Peyer's patch (tissue), 4 donors: ENCODE results near the gene GTF2H2C. TPM values are rescaled to one million over a fixed set of nuclear protein-coding genes. Genes with fewer than 3 reads are reported as not detected.
"Not testable (repeated sequence)": the region's sequence is repeated elsewhere in the genome, so short reads cannot be mapped to it uniquely, and the experiment has no call there.

Experiments
- DNase-seq, 3 donors: peaks; one replicate each; pipeline ENCODE4 v3.0.0-alpha.2; 2017 to 2019
- H3K27ac ChIP-seq, 4 donors: fragments of 200-600 bp; sonication (generic); one replicate each; pipeline ENCODE4 v1.5.1; 2016 to 2019
- H3K27me3 ChIP-seq, 2 donors: fragments of 200-600 bp; sonication (generic); one replicate each; pipeline ENCODE4 v1.5.1; 2019
- H3K36me3 ChIP-seq, 3 donors: fragments of 200-600 bp; sonication (generic); one replicate each; pipeline ENCODE4 v1.5.1; 2016 to 2019
- H3K4me1 ChIP-seq, 4 donors: fragments of 200-600 bp; sonication (generic); one replicate each; pipeline ENCODE4 v1.5.1; 2016 to 2019
- H3K4me3 ChIP-seq, 4 donors: fragments of 200-600 bp; sonication (generic); 1 replicate in 3 of 4; 2 replicates in 1 of 4; pipeline ENCODE4 v1.5.1; 2016 to 2019; ENCODE audit warnings: mild to moderate bottlenecking in 1 of 4
- H3K9me3 ChIP-seq, 4 donors: fragments of 200-600 bp; sonication (generic); one replicate each; pipeline ENCODE4 v1.5.1; 2016 to 2019; ENCODE audit warnings: mild to moderate bottlenecking in 1 of 4
- CTCF ChIP-seq, 6 experiments: fragments of 450-650 bp in 4 of 6; fragments of 200-600 bp in 2 of 6; sonication (generic) in 1 of 6; IDR thresholded peaks; one replicate each; pipeline ENCODE4 v1.5.1; 2017 to 2019; ENCODE audit warnings: antibody characterized with exemption in 6 of 6, mild to moderate bottlenecking in 3 of 6, moderate library complexity in 1 of 6
- POLR2A ChIP-seq, 2 donors: fragments of 450-650 bp; IDR thresholded peaks; one replicate each; pipeline ENCODE4 v1.5.1; 2017; ENCODE audit warnings: antibody characterized with exemption in 2 of 2, mild to moderate bottlenecking in 2 of 2, moderate library complexity in 2 of 2
- total RNA-seq, 4 donors: library from RNA; depleted of rRNA; stranded (reverse); fragments of >200 nt; gene quantifications; one replicate each; pipeline ENCODE4 v1.1.0, GENCODE V29; 2016

Gene GTF2H2C
- total RNA-seq: 10 to 100 TPM; 13.8 to 27.5 (median 20.6) TPM

GRCh38 chr5:69559908-69560330, at the start of gene GTF2H2C:
Gene GTF2H2C, plus strand, starts transcription at chr5:69560191. Its CDS starts 4,942 bp downstream, at chr5:69565133.
- peak; percentile 68 to 90 (median 85) for DNase-seq
- Histone ChIP-seq H3K27ac (peak within 1 kb of the TSS; percentile 38 to 78 (median 52)), H3K4me3 (peak within 1 kb of the TSS; percentile 38 to 54 (median 44))
- not testable (repeated sequence) for H3K9me3 ChIP-seq, H3K4me1 ChIP-seq, H3K36me3 ChIP-seq, H3K27me3 ChIP-seq
- TF ChIP-seq CTCF (IDR thresholded peaks at IDR 0.05): peak in 1 of 6 experiments; percentile 22

GRCh38 chr5:69510694-69511093, 49.3 kb upstream of the GTF2H2C start:
- Histone ChIP-seq H3K36me3 (peaks cover 0 to 9% (median 0%) of the 10 kb centered on the region in 3 donors), H3K4me3 (no peak overlapping the region), H3K9me3 (no peaks in the 10 kb centered on the region), H3K27me3 (no peaks in the 10 kb centered on the region), H3K27ac (no peak overlapping the region), H3K4me1 (no peaks in the 10 kb centered on the region)
- TF ChIP-seq POLR2A (IDR thresholded peaks at IDR 0.05) (no peak), CTCF (IDR thresholded peaks at IDR 0.05) (no peak)
- no peak for DNase-seq

GRCh38 chr5:69512740-69513260, 47.2 kb upstream of the GTF2H2C start:
- DNase-seq: no peak
- H3K9me3 ChIP-seq: no peaks in the 10 kb centered on the region
- H3K27ac ChIP-seq: peak overlapping the region in 1 of 4 donors; percentile 57
- H3K27me3 ChIP-seq: no peaks in the 10 kb centered on the region
- no peak overlapping the region for H3K4me3 ChIP-seq
- H3K4me1 ChIP-seq: peaks cover 0 to 3% (median 0%) of the 10 kb centered on the region in 4 donors
- TF ChIP-seq CTCF (IDR thresholded peaks at IDR 0.05) (no peak), POLR2A (IDR thresholded peaks at IDR 0.05) (no peak)
- peaks cover 0 to 9% (median 0%) of the 10 kb centered on the region in 3 donors for H3K36me3 ChIP-seq

GRCh38 chr5:69515570-69515969, 44.4 kb upstream of the GTF2H2C start:
- not testable (repeated sequence) for H3K27me3 ChIP-seq, DNase-seq, H3K36me3 ChIP-seq, H3K9me3 ChIP-seq, H3K4me3 ChIP-seq, H3K27ac ChIP-seq
- peaks cover 0 to 24% (median 0%) of the 10 kb centered on the region in 4 donors for H3K4me1 ChIP-seq

GRCh38 chr5:69516769-69517168, 43.2 kb upstream of the GTF2H2C start:
- H3K9me3 ChIP-seq: no peaks in the 10 kb centered on the region
- no peak for DNase-seq
- peaks cover 0 to 29% (median 0%) of the 10 kb centered on the region in 4 donors for H3K4me1 ChIP-seq
- no peak overlapping the region for H3K4me3 ChIP-seq
- H3K27ac ChIP-seq: peak overlapping the region in 2 of 4 donors; percentile 42 to 72
- H3K27me3 ChIP-seq: no peaks in the 10 kb centered on the region
- H3K36me3 ChIP-seq: no peaks in the 10 kb centered on the region
- TF ChIP-seq CTCF (IDR thresholded peaks at IDR 0.05) (no peak), POLR2A (IDR thresholded peaks at IDR 0.05) (no peak)

GRCh38 chr5:69517763-69518212, 42.2 kb upstream of the GTF2H2C start:
- TF ChIP-seq CTCF (IDR thresholded peaks at IDR 0.05): no peak
- TF ChIP-seq POLR2A (IDR thresholded peaks at IDR 0.05): no peak

More at GRCh38 chr5:69517763-69518212, 42.2 kb upstream of the GTF2H2C start:
- Histone ChIP-seq H3K4me3 (no peak overlapping the region), H3K27ac (peak overlapping the region in 3 of 4 donors; percentile 42 to 86 (median 72)), H3K4me1 (peaks cover 0 to 29% (median 0%) of the 10 kb centered on the region in 4 donors), H3K9me3 (no peaks in the 10 kb centered on the region), H3K36me3 (no peaks in the 10 kb centered on the region), H3K27me3 (no peaks in the 10 kb centered on the region)
- no peak for DNase-seq
